K562 (cell line): ENCODE results near the gene LRFN3. TPM values are rescaled to one million over a fixed set of nuclear protein-coding genes. Genes with fewer than 3 reads are reported as not detected.

Experiments used
- ATAC-seq: fragments of 200-7000 bp; cut with Tn5 transposase; 3 replicates; pipeline ENCODE4 v1.9.1; 2020; ENCODE audit warnings: moderate library complexity
- BruUV-seq: library from RNA; stranded (reverse); fragments of 400-500 nt; replicated peaks from 2 replicates; lab custom pipeline; 2021; lab: Mats Ljungman, UMichigan
- CTCF ChIA-PET: fragments of 300-600 bp; formaldehyde crosslinking; extraction: SDS; loops from one replicate; lab custom pipeline; 2021; ENCODE audit warnings: low intra/inter-chr PET ratio; lab: Yijun Ruan, JAX
- POLR2A ChIA-PET: fragments of 300-600, 350-650 bp; sonication (Branson Sonifier 250); formaldehyde crosslinking; extraction: SDS; loops from one replicate; lab custom pipeline; 2021; ENCODE audit warnings: antibody characterized with exemption, inconsistent platforms; lab: Yijun Ruan, JAX
- DNase-seq, 4 experiments: peaks; one replicate each; pipeline versions ENCODE4 v3.0.0 to v3.0.0-alpha.2; 2011 to 2018; ENCODE audit warnings: low spot score in 3 of 4, mixed read lengths in 3 of 4; ENCODE audit errors: extremely low read depth in 1 of 4
- FAIRE-seq: peaks from 2 replicates; lab custom pipeline; 2011; peaks lifted over from hg19 to GRCh38; lab: Jason Lieb, UNC
- H2AFZ ChIP-seq: 2 replicates; pipeline ENCODE4 v1.6.0; 2011; ENCODE audit warnings: low read depth, low read length, control low read depth, inconsistent platforms
- H3K27ac ChIP-seq: fragments of 200-600 bp; 3 replicates; pipeline ENCODE4 v1.8.0; 2011; ENCODE audit warnings: low read depth, mild to moderate bottlenecking, control low read depth, inconsistent platforms, low read length, moderate library complexity, mixed read lengths; ENCODE audit errors: extremely low read depth
- H3K27me3 ChIP-seq, 2 experiments: fragments of 300-600 bp in 1 of 2; 2 replicates in 1 of 2; 3 replicates in 1 of 2; pipeline versions ENCODE4 v1.6.0 to v1.8.0; 2011; ENCODE audit warnings: inconsistent platforms in 2 of 2, low read length in 2 of 2, mild to moderate bottlenecking in 1 of 2, mixed read lengths in 1 of 2, moderate library complexity in 1 of 2; ENCODE audit not compliant: control insufficient read depth in 2 of 2, insufficient read depth in 2 of 2
- H3K36me3 ChIP-seq: fragments of 300-600 bp; 3 replicates; pipeline ENCODE4 v1.8.0; 2011; ENCODE audit warnings: mild to moderate bottlenecking, low read length, inconsistent platforms; ENCODE audit not compliant: control insufficient read depth, insufficient read depth
- H3K4me1 ChIP-seq, 2 experiments: fragments of 200-600 bp in 1 of 2; replicated peaks in 1 of 2; 2 replicates in 1 of 2; 3 replicates in 1 of 2; pipeline versions ENCODE4 v1.5.1 to v1.8.0; 2011; ENCODE audit warnings: inconsistent platforms in 2 of 2, low read length in 2 of 2, mild to moderate bottlenecking in 1 of 2, mixed read lengths in 1 of 2, moderate library complexity in 1 of 2; ENCODE audit not compliant: control insufficient read depth in 2 of 2, insufficient read depth in 2 of 2
- H3K4me2 ChIP-seq: 2 replicates; pipeline ENCODE4 v1.6.1; 2011; ENCODE audit warnings: low read length, control low read depth, inconsistent platforms, mixed read lengths; ENCODE audit not compliant: insufficient read depth
- H3K4me3 ChIP-seq: fragments of 200-600 bp; sonication (generic), shearing (Covaris generic); 2 replicates; pipeline ENCODE4 v1.5.1; 2016; ENCODE audit warnings: control low read depth, inconsistent platforms
- H3K79me2 ChIP-seq: fragments of 200-600 bp; 3 replicates; pipeline ENCODE4 v1.8.0; 2011; ENCODE audit warnings: low read length, inconsistent platforms; ENCODE audit not compliant: control insufficient read depth, insufficient read depth
- H3K9ac ChIP-seq, 2 experiments: 2 replicates each; pipeline versions ENCODE4 v1.6.0 to v1.6.1; 2011; ENCODE audit warnings: low read depth in 2 of 2, low read length in 2 of 2, control low read depth in 1 of 2, inconsistent platforms in 1 of 2, mild to moderate bottlenecking in 1 of 2, mixed read lengths in 1 of 2; ENCODE audit not compliant: insufficient read depth in 1 of 2
- H3K9me1 ChIP-seq: one replicate; pipeline ENCODE4 v1.6.0; 2011; ENCODE audit warnings: inconsistent platforms, mild to moderate bottlenecking, low read length, moderate library complexity; ENCODE audit not compliant: control insufficient read depth, insufficient read depth
- H3K9me3 ChIP-seq: replicated peaks from 2 replicates; pipeline ENCODE4 v1.5.1; 2011; ENCODE audit warnings: low read depth, low read length, inconsistent platforms; ENCODE audit not compliant: control insufficient read depth, insufficient read depth
- H4K20me1 ChIP-seq: replicated peaks from 2 replicates; pipeline ENCODE4 v1.6.1; 2011; ENCODE audit warnings: low read length, inconsistent platforms, mixed read lengths; ENCODE audit not compliant: control insufficient read depth, insufficient read depth
- ATF1 ChIP-seq, 2 experiments: fragments of 450-650 bp in 1 of 2; IDR thresholded peaks; 2 replicates each; pipeline ENCODE4 v1.6.1; 2016; ENCODE audit warnings: missing compliant biosample characterization in 1 of 2, missing genetic modification characterization in 1 of 2
- CBX3 ChIP-seq, 2 experiments: IDR thresholded peaks; 1 replicate in 1 of 2; 2 replicates in 1 of 2; pipeline ENCODE4 v1.6.1; 2012; ENCODE audit warnings: inconsistent platforms in 2 of 2, low read length in 2 of 2, borderline replicate concordance in 1 of 2, control low read depth in 1 of 2
- CCAR2 ChIP-seq: fragments of 200-400 bp; formaldehyde crosslinking; IDR thresholded peaks from 2 replicates; pipeline ENCODE4 v1.6.1; 2017; ENCODE audit warnings: mild to moderate bottlenecking, low read depth, low read length
- CLOCK ChIP-seq: fragments of 250-450 bp; sonication (Bioruptor Pico); IDR thresholded peaks from 2 replicates; pipeline ENCODE4 v1.4.0; 2020; ENCODE audit warnings: mild to moderate bottlenecking, moderate library complexity, borderline replicate concordance
- CREB3L1 ChIP-seq: fragments of 450-650 bp; IDR thresholded peaks from 2 replicates; pipeline ENCODE4 v1.6.1; 2014; ENCODE audit warnings: low read depth, mild to moderate bottlenecking, moderate library complexity, borderline replicate concordance
- DNMT1 ChIP-seq: fragments of 450-650 bp; IDR thresholded peaks from 2 replicates; pipeline ENCODE4 v1.6.1; 2016; ENCODE audit warnings: antibody characterized with exemption, mild to moderate bottlenecking
- HDAC8 ChIP-seq: fragments of 450-650 bp; IDR thresholded peaks from 2 replicates; pipeline ENCODE4 v1.6.1; 2016; ENCODE audit warnings: mild to moderate bottlenecking, missing genetic modification characterization, moderate library complexity, missing compliant biosample characterization
- JUND ChIP-seq, 2 experiments: IDR thresholded peaks; 2 replicates in 1 of 2; 3 replicates in 1 of 2; pipeline ENCODE4 v1.6.1; 2011; ENCODE audit warnings: borderline replicate concordance in 2 of 2, low read depth in 2 of 2, low read length in 2 of 2, improper control_type of control experiment in 1 of 2, missing biosample characterization in 1 of 2, missing genetic modification characterization in 1 of 2, missing genetic modification reagents in 1 of 2
- KAT8 ChIP-seq: fragments of 450-650 bp; IDR thresholded peaks from 2 replicates; pipeline ENCODE4 v1.6.1; 2016; ENCODE audit warnings: low read depth, mild to moderate bottlenecking
- NCOA4 ChIP-seq: fragments of 450-650 bp; IDR thresholded peaks from 2 replicates; pipeline ENCODE4 v1.6.1; 2018; ENCODE audit warnings: mild to moderate bottlenecking; ENCODE audit not compliant: partially characterized antibody
- NFXL1 ChIP-seq: fragments of 450-650 bp; formaldehyde crosslinking; IDR thresholded peaks from 2 replicates; pipeline ENCODE4 v1.4.0; 2021; ENCODE audit warnings: mild to moderate bottlenecking
- NRF1 ChIP-seq, 2 experiments: fragments of 450-650 bp; IDR thresholded peaks in 1 of 2; conservative IDR thresholded peaks in 1 of 2; 2 replicates each; pipeline ENCODE4 v1.6.1; 2014; ENCODE audit warnings: mild to moderate bottlenecking in 2 of 2
- RBM39 ChIP-seq: fragments of 200-400 bp; formaldehyde crosslinking; optimal IDR thresholded peaks from 2 replicates; pipeline ENCODE3; 2018; ENCODE audit warnings: low read depth, low read length
- SNRNP70 ChIP-seq: fragments of 200-400 bp; formaldehyde crosslinking; optimal IDR thresholded peaks from 2 replicates; pipeline ENCODE3; 2017; ENCODE audit warnings: low read depth, low read length
- SRSF9 ChIP-seq: fragments of 200-400 bp; formaldehyde crosslinking; IDR thresholded peaks from 2 replicates; pipeline ENCODE4 v1.6.1; 2017; ENCODE audit warnings: low read depth, low read length, borderline replicate concordance
- TCF7 ChIP-seq: sonication (generic); IDR thresholded peaks from 2 replicates; pipeline ENCODE4 v1.6.1; 2016; ENCODE audit warnings: antibody characterized with exemption, borderline replicate concordance
- TCFL5 ChIP-seq: fragments of 250-450 bp; sonication (Bioruptor Pico); conservative IDR thresholded peaks from 2 replicates; pipeline ENCODE4 v1.6.1; 2021; ENCODE audit warnings: mild to moderate bottlenecking, moderate library complexity, matching md5 sums
- ZFPM2 ChIP-seq: fragments of 250-450 bp; sonication (Bioruptor Pico); IDR thresholded peaks from 2 replicates; pipeline ENCODE4 v1.5.1; 2022; ENCODE audit warnings: mild to moderate bottlenecking
- ZKSCAN1 ChIP-seq: fragments of 150-350 bp; IDR thresholded peaks from 2 replicates; pipeline ENCODE4 v1.6.1; 2016; ENCODE audit warnings: low read depth, low read length
- ZNF311 ChIP-seq: fragments of 250-450 bp; sonication (Bioruptor Pico); IDR thresholded peaks from 2 replicates; pipeline ENCODE4 v1.4.0; 2020; ENCODE audit warnings: mild to moderate bottlenecking, moderate library complexity
- ZNF354B ChIP-seq: fragments of 250-450 bp; sonication (Bioruptor Pico); IDR thresholded peaks from 2 replicates; pipeline ENCODE4 v1.4.0; 2020
- WGBS: fragments of 100-300 bp; shearing (Covaris generic); methylation state at CpG from one replicate; pipeline ENCODE4 v1.1.6; 2016; ENCODE audit warnings: low coverage, mixed read lengths; ENCODE audit not compliant: insufficient coverage; ENCODE audit errors: missing lambda C conversion rate; 5-methylcytosine and 5-hydroxymethylcytosine counted together
- in situ Hi-C: fragments of 300-500 bp; cut with MboI; formaldehyde crosslinking; loops from 4 replicates; pipeline ENCODE4 v1.15.0; 2018; ENCODE audit warnings: inconsistent platforms, mixed read lengths
- intact Hi-C: fragments of 100-400 bp; cut with micrococcal nuclease; formaldehyde crosslinking; loops from 2 replicates; pipeline ENCODE4 v1.14.2; 2022
- polyA plus RNA-seq, 8 experiments: library from polyadenylated mRNA; depleted of rRNA in 4 of 8; stranded (reverse) in 5 of 8; unstranded in 3 of 8; fragments of >200 nt; fragmentation: Nextera tagmentation in 2 of 8; fragmentation: Illumina TruSeq in 1 of 8; extraction: Ambion mirVana in 2 of 8; extraction: Trizol in 1 of 8; gene quantifications; 2 replicates each; pipeline versions ENCODE4 v1.2.1 to v1.2.3, GENCODE V29; 2011 to 2014; ENCODE audit warnings: inconsistent platforms in 1 of 8, missing spikeins in 1 of 8
- total RNA-seq, 7 experiments: library from RNA; depleted of rRNA in 6 of 7; stranded (reverse); fragments of >200 nt in 6 of 7; fragmentation: Illumina TruSeq in 2 of 7; extraction: Trizol in 2 of 7; gene quantifications; 2 replicates each; pipeline versions ENCODE4 v1.2.1 to v1.2.3, GENCODE V29; 2011 to 2021; ENCODE audit warnings: low replicate concordance in 1 of 7

Gene LRFN3
- total and polyA plus RNA-seq, 9 of the 15 experiments (the other 6 are each of a cell fraction or from before 2014, with no cell fraction given), result 0.03 to 0.12 (median 0.11) TPM; not detected in 6

DNA sequence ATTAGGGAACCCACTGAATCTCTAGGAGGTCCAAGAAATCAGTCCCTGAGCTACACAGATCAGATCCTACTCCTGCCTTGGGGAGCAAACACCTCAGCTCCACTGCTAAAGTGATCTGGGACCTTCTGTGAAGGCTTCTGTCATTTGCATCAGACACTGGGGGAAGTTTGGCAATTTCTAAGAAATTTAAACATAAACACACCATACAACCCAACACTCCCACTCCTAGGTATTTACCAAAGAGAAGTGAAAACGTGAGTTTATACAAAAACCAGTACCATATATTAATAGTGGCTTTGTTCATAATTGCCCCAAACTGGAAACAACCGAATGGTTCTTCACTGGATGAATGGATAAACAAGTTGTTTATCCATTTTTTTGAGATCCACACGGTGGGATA, 20.7 kb upstream of the LRFN3 start (continued):
- TF ChIP-seq CLOCK (CRISPR knock-in tag), result no peak
- no peak for TF ChIP-seq SNRNP70
- TF ChIP-seq RBM39, result no peak
- TF ChIP-seq ZNF311 (CRISPR knock-in tag), result no peak
- no peak for TF ChIP-seq NRF1 (conservative IDR thresholded peaks at IDR 0.05 in 1 of 2, IDR thresholded peaks at IDR 0.05 in 1 of 2)
- TF ChIP-seq ATF1 (CRISPR knock-in tag; IDR thresholded peaks at IDR 0.05), result no peak
- no peak for TF ChIP-seq ATF1 (tag; IDR thresholded peaks at IDR 0.05)
- TF ChIP-seq HDAC8, result no peak
- no peak for TF ChIP-seq ZNF354B (CRISPR knock-in tag)
- TF ChIP-seq KAT8, result no peak

GRCh38 chr19:35919306-35919705, 16.9 kb upstream of the LRFN3 start:
- Histone ChIP-seq H4K20me1 (no peaks in the 10 kb centered on the region), H3K27ac (no peak overlapping the region), H3K4me3 (no peak overlapping the region), H3K79me2 (no peaks in the 10 kb centered on the region), H3K9me3 (no peaks in the 10 kb centered on the region), H3K4me1 (no peaks in the 10 kb centered on the region; a peak in 1 of 5 replicates), H3K9me1 (no peaks in the 10 kb centered on the region), H2AFZ (no peak overlapping the region), H3K9ac (no peak overlapping the region), H3K27me3 (peaks cover 6 to 29% of the 10 kb centered on the region in 2 experiments; a peak in 4 of 5 replicates), H3K36me3 (no peaks in the 10 kb centered on the region), H3K4me2 (no peak overlapping the region)
- in situ Hi-C loops (no loop called here), intact Hi-C loops (no loop called here)
- FAIRE-seq, result no peak
- CTCF ChIA-PET, result no interaction called here
- POLR2A ChIA-PET, result no interaction called here
- no TSS peak for BruUV-seq
- DNase-seq, result no peak
- ATAC-seq, result no peak
- 14% methylated on average over 11 of the region's 11 CpGs for WGBS
- TF ChIP-seq NFXL1 (no peak), NCOA4 (no peak), TCFL5 (CRISPR knock-in tag) (no peak), TCF7 (no peak), ZFPM2 (CRISPR knock-in tag) (no peak), CCAR2 (no peak), ZKSCAN1 (no peak), DNMT1 (no peak), SRSF9 (no peak), CREB3L1 (no peak), CBX3 (IDR thresholded peaks at IDR 0.05; ENCODE audit: borderline replicate concordance in 1 of 2, low read length in 2 of 2) (no peak), JUND (IDR thresholded peaks at IDR 0.05; ENCODE audit: borderline replicate concordance, low read depth, low read length) (no peak), JUND (tag; IDR thresholded peaks at IDR 0.05; ENCODE audit: borderline replicate concordance, low read depth, low read length) (no peak)
